Measurements from ENCODE around the gene PTH1R.

GRCh38 chr3:46869440-46869839, 8.1 kb upstream of the PTH1R start:
- no peak for TF ChIP-seq POLR2A (IDR thresholded peaks at IDR 0.05; ENCODE audit: low read depth)
- TF ChIP-seq, protein P1, sequence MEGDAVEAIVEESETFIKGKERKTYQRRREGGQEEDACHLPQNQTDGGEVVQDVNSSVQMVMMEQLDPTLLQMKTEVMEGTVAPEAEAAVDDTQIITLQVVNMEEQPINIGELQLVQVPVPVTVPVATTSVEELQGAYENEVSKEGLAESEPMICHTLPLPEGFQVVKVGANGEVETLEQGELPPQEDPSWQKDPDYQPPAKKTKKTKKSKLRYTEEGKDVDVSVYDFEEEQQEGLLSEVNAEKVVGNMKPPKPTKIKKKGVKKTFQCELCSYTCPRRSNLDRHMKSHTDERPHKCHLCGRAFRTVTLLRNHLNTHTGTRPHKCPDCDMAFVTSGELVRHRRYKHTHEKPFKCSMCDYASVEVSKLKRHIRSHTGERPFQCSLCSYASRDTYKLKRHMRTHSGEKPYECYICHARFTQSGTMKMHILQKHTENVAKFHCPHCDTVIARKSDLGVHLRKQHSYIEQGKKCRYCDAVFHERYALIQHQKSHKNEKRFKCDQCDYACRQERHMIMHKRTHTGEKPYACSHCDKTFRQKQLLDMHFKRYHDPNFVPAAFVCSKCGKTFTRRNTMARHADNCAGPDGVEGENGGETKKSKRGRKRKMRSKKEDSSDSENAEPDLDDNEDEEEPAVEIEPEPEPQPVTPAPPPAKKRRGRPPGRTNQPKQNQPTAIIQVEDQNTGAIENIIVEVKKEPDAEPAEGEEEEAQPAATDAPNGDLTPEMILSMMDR (IDR thresholded peaks at IDR 0.05): no peak

All from esophagus muscularis mucosa (tissue), 3 donors.